ENCODE measurements around the gene OSR1. TPM values are rescaled to one million over a fixed set of nuclear protein-coding genes. Genes with fewer than 3 reads are reported as not detected.

The OSR1 gene
- total and polyA plus RNA-seq, 10 donors: 0.04 to 1.4 (median 0.23) TPM; not detected in 5

- DNase-seq: no peak
- H3K36me3 ChIP-seq: no peaks in the 10 kb centered on the region
- peaks cover 16 to 100% (median 98%) of the 10 kb centered on the region in 7 donors for H3K27me3 ChIP-seq (replicated peaks in 1 of 7)
- peaks cover 0 to 4% (median 0%) of the 10 kb centered on the region in 8 donors for H3K9me3 ChIP-seq
- no peak for TF ChIP-seq POLR2A (IDR thresholded peaks at IDR 0.05)
- peak in 1 of 3 donors; percentile 53 for TF ChIP-seq POLR2AphosphoS5 (IDR thresholded peaks at IDR 0.05)
- intact Hi-C loops (cut with DNase I; ENCODE audit: low total_unique reads): no loop called here
- H3K4me1 ChIP-seq: peaks cover 19 to 57% (median 48%) of the 10 kb centered on the region in 6 donors
- peak overlapping the region in 1 of 8 donors; percentile 68 for H3K4me3 ChIP-seq
- H3K27ac ChIP-seq: no peak overlapping the region
- WGBS, 5 donors: 9 to 25% (median 14%) methylated on average over 47 to 54 of the region's 54 CpGs
Measured at GRCh38 chr2:19356545-19357401, 1.6 kb downstream of the OSR1 start.

- peaks cover 20 to 100% (median 98%) of the 10 kb centered on the region in 7 donors for H3K27me3 ChIP-seq (replicated peaks in 1 of 7)
- DNase-seq: no peak
- H3K9me3 ChIP-seq: peaks cover 0 to 4% (median 0%) of the 10 kb centered on the region in 8 donors
- peak overlapping the region in 1 of 8 donors; percentile 68 for H3K4me3 ChIP-seq
- H3K36me3 ChIP-seq: no peaks in the 10 kb centered on the region
- H3K27ac ChIP-seq: no peak overlapping the region
- 19 to 26% (median 23%) methylated on average over 28 to 35 of the region's 35 CpGs for WGBS, 5 donors
- intact Hi-C loops (cut with DNase I; ENCODE audit: low total_unique reads): no loop called here
- TF ChIP-seq POLR2AphosphoS5 (IDR thresholded peaks at IDR 0.05) (no peak), POLR2A (IDR thresholded peaks at IDR 0.05) (no peak), CTCF (IDR thresholded peaks at IDR 0.05 in 8 of 11, conservative IDR thresholded peaks at IDR 0.05 in 3 of 11) (no peak)
- peaks cover 25 to 57% (median 48%) of the 10 kb centered on the region in 6 donors for H3K4me1 ChIP-seq
Measured at GRCh38 chr2:19355931-19356544, 2.4 kb downstream of the OSR1 start.

GRCh38 chr2:19355416-19355821 lies 3.0 kb downstream of the OSR1 start:
- no peak overlapping the region for H3K4me3 ChIP-seq
- H3K9me3 ChIP-seq: peaks cover 0 to 4% (median 0%) of the 10 kb centered on the region in 8 donors
- H3K27ac ChIP-seq: no peak overlapping the region
- H3K4me1 ChIP-seq: peaks cover 30 to 59% (median 51%) of the 10 kb centered on the region in 6 donors
- peaks cover 20 to 100% (median 98%) of the 10 kb centered on the region in 7 donors for H3K27me3 ChIP-seq (replicated peaks in 1 of 7)
- 29 to 36% (median 33%) methylated on average over 8 to 18 of the region's 18 CpGs for WGBS, 5 donors
- TF ChIP-seq CTCF (IDR thresholded peaks at IDR 0.05 in 8 of 11, conservative IDR thresholded peaks at IDR 0.05 in 3 of 11): no peak
- no peak for TF ChIP-seq POLR2A (IDR thresholded peaks at IDR 0.05)
- no peak for DNase-seq
- H3K36me3 ChIP-seq: no peaks in the 10 kb centered on the region
- intact Hi-C loops (cut with DNase I; ENCODE audit: low total_unique reads): no loop called here

- intact Hi-C loops (cut with DNase I; ENCODE audit: low total_unique reads): no loop called here
- Histone ChIP-seq H3K27me3 (replicated peaks in 1 of 7) (peaks cover 20 to 100% (median 98%) of the 10 kb centered on the region in 7 donors), H3K27ac (no peak overlapping the region), H3K4me3 (no peak overlapping the region), H3K9me3 (peaks cover 0 to 4% (median 0%) of the 10 kb centered on the region in 8 donors), H3K36me3 (no peaks in the 10 kb centered on the region), H3K4me1 (peaks cover 32 to 63% (median 55%) of the 10 kb centered on the region in 6 donors)
- DNase-seq: no peak
- TF ChIP-seq POLR2A (IDR thresholded peaks at IDR 0.05) (no peak), CTCF (IDR thresholded peaks at IDR 0.05 in 8 of 11, conservative IDR thresholded peaks at IDR 0.05 in 3 of 11) (no peak), POLR2AphosphoS5 (IDR thresholded peaks at IDR 0.05) (no peak)
- WGBS, 5 donors: 44 to 55% (median 44%) methylated on average over 3 of the region's 3 CpGs
Measured at GRCh38 chr2:19355014-19355405, 3.4 kb downstream of the OSR1 start.

Data from spleen (tissue), 11 donors.